ENCODE data around the gene STRN. TPM values are rescaled to one million over a fixed set of nuclear protein-coding genes. Genes with fewer than 3 reads are reported as not detected.

The STRN gene
- total and polyA plus RNA-seq, 2 of the 13 experiments (the other 11 are each of a cell fraction or from before 2014, with no cell fraction given) = 10.4 to 19.3 TPM

DNA sequence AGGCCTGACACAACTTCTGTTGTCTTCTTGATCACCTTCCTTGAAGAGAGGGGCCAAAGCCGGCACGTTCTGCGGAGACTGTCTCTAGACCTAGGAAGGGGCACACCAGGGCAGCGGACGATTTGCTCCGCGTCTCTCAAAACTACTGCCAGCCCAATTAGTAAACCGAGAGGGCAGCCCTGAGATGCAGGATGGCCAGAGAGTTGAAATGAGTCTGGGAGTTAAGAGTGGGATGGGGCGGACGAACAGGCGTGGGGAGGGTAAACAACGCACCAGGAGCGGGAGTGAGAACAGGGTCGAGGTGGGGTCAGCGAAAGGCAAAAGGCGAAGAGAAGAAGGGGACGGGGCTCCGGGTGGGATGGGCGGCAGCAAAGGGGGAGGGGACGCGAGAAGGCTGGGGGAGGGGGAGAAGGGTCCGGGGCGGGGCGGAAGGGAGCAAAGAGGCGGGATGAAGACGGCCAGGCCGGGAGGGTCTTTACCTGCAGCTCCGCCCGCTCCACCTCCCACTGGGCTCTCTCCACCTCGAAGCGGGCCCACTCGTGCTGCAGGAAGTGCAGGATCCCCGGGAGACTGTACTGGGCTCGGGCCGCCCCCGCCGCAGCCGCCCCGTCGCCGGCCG is 476 bp downstream of the STRN start (continued):
- TF ChIP-seq, protein P1, sequence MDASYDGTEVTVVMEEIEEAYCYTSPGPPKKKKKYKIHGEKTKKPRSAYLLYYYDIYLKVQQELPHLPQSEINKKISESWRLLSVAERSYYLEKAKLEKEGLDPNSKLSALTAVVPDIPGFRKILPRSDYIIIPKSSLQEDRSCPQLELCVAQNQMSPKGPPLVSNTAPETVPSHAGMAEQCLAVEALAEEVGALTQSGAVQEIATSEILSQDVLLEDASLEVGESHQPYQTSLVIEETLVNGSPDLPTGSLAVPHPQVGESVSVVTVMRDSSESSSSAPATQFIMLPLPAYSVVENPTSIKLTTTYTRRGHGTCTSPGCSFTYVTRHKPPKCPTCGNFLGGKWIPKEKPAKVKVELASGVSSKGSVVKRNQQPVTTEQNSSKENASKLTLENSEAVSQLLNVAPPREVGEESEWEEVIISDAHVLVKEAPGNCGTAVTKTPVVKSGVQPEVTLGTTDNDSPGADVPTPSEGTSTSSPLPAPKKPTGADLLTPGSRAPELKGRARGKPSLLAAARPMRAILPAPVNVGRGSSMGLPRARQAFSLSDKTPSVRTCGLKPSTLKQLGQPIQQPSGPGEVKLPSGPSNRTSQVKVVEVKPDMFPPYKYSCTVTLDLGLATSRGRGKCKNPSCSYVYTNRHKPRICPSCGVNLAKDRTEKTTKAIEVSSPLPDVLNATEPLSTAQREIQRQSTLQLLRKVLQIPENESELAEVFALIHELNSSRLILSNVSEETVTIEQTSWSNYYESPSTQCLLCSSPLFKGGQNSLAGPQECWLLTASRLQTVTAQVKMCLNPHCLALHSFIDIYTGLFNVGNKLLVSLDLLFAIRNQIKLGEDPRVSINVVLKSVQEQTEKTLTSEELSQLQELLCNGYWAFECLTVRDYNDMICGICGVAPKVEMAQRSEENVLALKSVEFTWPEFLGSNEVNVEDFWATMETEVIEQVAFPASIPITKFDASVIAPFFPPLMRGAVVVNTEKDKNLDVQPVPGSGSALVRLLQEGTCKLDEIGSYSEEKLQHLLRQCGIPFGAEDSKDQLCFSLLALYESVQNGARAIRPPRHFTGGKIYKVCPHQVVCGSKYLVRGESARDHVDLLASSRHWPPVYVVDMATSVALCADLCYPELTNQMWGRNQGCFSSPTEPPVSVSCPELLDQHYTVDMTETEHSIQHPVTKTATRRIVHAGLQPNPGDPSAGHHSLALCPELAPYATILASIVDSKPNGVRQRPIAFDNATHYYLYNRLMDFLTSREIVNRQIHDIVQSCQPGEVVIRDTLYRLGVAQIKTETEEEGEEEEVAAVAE (CRISPR knock-in tag; IDR thresholded peaks at IDR 0.05; ENCODE audit: borderline replicate concordance) = no peak
- TF ChIP-seq THAP11 (CRISPR knock-in tag; IDR thresholded peaks at IDR 0.05) (no peak), ZNF292 (CRISPR knock-in tag; IDR thresholded peaks at IDR 0.05; ENCODE audit: borderline replicate concordance, low read depth) (no peak), ARNT (IDR thresholded peaks at IDR 0.05) (no peak), ZNF598 (CRISPR knock-in tag; IDR thresholded peaks at IDR 0.05; ENCODE audit: borderline replicate concordance) (0 out of 2 replicates have a peak, but pooled peaks have one; percentile 18), GTF2F1 (IDR thresholded peaks at IDR 0.05; ENCODE audit: low read length) (no peak), ZNF850 (CRISPR knock-in tag; conservative IDR thresholded peaks at IDR 0.05) (0 out of 2 replicates have a peak, but pooled peaks have one; percentile 88), PCBP1 (IDR thresholded peaks at IDR 0.05; ENCODE audit: borderline replicate concordance, low read depth, low read length) (0 out of 2 replicates have a peak, but pooled peaks have one; percentile 28), ISX (CRISPR knock-in tag; conservative IDR thresholded peaks at IDR 0.05) (no peak), SRF (IDR thresholded peaks at IDR 0.05; ENCODE audit: low read depth, low read length) (no peak), ZNF572 (CRISPR knock-in tag; IDR thresholded peaks at IDR 0.05) (peak; percentile 76; the same call in 1 of the 2 replicates), ZBTB3 (CRISPR knock-in tag; IDR thresholded peaks at IDR 0.05; ENCODE audit: borderline replicate concordance, low read depth) (no peak)
- TF ChIP-seq, protein P2, sequence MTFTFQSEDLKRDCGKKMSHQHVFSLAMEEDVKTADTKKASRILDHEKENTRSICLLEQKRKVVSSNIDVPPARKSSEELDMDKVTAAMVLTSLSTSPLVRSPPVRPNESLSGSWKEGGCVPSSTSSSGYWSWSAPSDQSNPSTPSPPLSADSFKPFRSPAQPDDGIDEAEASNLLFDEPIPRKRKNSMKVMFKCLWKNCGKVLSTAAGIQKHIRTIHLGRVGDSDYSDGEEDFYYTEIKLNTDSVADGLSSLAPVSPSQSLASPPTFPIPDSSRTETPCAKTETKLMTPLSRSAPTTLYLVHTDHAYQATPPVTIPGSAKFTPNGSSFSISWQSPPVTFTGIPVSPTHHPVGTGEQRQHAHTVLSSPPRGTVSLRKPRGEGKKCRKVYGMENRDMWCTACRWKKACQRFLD (CRISPR knock-in tag; IDR thresholded peaks at IDR 0.05; ENCODE audit: borderline replicate concordance) = no peak
- TF ChIP-seq, protein P3, sequence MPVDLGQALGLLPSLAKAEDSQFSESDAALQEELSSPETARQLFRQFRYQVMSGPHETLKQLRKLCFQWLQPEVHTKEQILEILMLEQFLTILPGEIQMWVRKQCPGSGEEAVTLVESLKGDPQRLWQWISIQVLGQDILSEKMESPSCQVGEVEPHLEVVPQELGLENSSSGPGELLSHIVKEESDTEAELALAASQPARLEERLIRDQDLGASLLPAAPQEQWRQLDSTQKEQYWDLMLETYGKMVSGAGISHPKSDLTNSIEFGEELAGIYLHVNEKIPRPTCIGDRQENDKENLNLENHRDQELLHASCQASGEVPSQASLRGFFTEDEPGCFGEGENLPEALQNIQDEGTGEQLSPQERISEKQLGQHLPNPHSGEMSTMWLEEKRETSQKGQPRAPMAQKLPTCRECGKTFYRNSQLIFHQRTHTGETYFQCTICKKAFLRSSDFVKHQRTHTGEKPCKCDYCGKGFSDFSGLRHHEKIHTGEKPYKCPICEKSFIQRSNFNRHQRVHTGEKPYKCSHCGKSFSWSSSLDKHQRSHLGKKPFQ (CRISPR knock-in tag; IDR thresholded peaks at IDR 0.05; ENCODE audit: insufficient replicate concordance) = no peak
- TF ChIP-seq, protein P4, sequence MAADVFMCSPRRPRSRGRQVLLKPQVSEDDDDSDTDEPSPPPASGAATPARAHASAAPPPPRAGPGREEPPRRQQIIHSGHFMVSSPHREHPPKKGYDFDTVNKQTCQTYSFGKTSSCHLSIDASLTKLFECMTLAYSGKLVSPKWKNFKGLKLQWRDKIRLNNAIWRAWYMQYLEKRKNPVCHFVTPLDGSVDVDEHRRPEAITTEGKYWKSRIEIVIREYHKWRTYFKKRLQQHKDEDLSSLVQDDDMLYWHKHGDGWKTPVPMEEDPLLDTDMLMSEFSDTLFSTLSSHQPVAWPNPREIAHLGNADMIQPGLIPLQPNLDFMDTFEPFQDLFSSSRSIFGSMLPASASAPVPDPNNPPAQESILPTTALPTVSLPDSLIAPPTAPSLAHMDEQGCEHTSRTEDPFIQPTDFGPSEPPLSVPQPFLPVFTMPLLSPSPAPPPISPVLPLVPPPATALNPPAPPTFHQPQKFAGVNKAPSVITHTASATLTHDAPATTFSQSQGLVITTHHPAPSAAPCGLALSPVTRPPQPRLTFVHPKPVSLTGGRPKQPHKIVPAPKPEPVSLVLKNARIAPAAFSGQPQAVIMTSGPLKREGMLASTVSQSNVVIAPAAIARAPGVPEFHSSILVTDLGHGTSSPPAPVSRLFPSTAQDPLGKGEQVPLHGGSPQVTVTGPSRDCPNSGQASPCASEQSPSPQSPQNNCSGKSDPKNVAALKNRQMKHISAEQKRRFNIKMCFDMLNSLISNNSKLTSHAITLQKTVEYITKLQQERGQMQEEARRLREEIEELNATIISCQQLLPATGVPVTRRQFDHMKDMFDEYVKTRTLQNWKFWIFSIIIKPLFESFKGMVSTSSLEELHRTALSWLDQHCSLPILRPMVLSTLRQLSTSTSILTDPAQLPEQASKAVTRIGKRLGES (CRISPR knock-in tag; IDR thresholded peaks at IDR 0.05; ENCODE audit: borderline replicate concordance) = no peak
